NCI-H1105 (cell line): ENCODE results near the gene NINJ2.

Experiments used
- DNase-seq: peaks from one replicate; lab custom pipeline; 2025; lab: John Stamatoyannopoulos, UW

The NINJ2 gene

GRCh38 chr12:547883-548470, 115.3 kb downstream of the NINJ2 start:
- DNase-seq = no peak

DNA sequence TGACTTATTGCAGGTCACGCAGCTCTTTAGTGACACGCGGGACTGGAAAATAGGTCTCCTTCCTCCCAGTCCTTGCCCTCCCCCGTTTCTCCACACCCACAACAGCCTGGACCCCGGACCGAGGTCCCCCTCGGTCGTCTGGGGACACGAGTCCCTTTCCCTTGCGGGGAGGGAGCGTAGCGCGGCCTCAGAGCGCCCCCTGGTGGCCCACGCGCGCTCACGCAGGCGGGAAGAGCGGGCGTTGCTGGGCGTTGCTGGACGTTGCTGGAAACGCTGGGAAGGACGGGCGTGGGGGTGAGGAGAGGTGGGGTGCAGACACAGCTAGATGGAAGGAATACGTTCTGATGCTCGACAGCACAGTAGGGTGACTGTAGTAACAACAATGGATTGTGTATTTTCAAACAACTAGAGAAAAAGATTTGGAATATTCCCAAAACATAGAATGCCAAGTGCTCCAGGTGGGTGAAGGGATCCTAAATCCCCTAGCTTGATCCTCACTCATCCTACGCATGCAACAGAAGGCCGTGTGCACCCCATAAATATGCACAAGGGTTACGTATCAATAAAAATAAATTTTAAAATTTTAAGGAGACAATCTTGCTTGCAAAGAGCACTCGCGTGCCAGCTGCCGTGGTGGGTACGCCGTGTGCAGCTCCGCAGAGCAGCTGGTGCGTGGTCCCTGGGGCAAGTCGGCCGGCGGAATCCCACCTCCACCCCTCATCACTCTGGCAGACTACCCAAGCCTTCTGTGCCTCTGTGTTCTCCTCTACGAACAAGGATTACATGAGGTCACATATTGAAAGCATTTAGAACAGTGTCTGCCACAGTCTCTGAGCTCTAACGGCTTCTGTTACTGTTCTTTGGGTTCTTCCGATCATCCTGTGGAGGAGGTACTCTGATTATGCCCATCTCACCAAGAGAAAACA, 116.1 kb downstream of the NINJ2 start:
- peak; percentile 37 for DNase-seq

DNA sequence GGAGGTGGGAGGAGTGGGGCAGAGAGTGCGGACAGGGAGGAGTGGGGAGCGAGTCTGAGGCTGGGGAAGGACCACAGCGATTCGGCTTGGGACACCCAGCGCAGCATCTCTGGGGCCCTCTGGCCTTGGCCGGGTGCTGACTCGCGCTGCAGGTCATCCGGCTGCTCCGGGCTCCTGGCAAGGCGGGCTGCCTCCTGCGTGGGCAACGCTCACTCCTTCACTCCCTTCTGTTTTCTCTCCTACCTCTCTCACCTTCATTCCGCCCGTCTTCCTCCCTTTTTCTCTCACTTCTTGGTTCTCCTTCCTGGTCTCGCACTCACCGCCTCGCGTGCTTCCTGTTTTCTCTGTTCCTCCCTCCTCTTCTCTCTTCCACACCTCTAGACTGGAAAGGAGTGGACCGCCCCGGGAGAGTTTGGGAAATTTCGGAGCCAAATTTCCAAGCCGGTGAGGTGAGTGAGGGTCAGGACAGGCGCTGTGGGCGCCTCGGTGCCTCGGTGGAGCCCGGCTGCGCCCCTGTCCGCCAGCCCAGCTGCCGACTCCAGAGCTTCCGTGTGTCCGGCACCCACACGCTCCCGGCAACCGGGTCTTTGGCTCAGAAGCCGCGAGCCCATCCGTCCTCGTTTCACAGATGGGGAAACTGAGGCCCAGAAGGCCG, 116.9 kb downstream of the NINJ2 start:
- no peak for DNase-seq

- no peak for DNase-seq
Measured at GRCh38 chr12:545835-546234, 117.4 kb downstream of the NINJ2 start.

DNA sequence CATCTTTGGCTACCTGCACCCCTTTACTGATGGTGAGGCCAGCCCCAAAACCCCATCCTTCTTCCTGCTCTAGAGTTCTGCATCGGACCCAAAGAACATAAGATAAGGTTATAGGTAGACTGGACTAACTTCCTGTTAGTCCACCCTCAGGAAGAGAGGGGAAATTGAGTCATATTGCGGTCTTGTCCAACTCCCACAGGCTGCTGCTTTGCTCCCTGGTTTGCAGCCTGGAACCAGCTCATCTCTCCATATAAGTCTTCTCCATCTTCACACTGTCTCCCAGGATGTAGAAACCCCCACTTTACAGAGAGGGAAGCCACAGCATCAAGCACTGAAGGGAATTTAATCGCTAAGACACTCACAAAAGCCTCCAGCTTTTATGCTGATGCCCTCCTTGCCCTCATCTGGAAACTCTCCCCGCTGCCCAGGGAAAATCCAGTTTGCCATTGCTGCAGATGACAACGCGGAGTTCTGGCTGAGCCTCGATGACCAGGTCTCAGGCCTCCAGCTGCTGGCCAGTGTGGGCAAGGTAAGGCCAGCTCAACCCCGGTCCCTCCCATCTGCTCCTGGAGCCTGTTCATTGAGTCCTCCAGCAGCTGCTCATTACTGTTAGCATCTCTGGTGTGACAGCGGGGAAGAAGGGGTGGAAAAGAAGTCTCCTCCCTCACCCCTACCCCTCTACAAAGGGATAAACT, 118.2 kb downstream of the NINJ2 start:
- DNase-seq = no peak

DNA sequence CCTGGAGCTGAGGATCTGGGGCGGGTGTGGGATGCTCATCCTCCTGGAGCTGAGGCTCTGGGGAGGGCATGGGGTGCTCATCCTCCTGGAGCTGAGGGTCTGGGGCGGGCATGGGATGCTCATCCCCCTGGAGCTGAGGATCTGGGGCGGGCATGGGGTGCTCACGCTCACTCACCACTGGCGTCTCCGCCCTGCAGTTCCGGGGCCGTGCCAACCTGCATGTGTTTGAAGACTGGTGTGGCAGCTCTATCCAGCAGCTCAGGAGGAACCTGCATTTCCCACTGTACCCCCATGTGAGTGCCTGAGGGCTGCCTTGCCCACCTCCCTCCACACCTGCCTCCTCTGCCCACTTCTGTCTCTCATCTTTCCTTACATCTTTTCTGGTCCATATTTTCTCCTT, 119.1 kb downstream of the NINJ2 start:
- no peak for DNase-seq

DNA sequence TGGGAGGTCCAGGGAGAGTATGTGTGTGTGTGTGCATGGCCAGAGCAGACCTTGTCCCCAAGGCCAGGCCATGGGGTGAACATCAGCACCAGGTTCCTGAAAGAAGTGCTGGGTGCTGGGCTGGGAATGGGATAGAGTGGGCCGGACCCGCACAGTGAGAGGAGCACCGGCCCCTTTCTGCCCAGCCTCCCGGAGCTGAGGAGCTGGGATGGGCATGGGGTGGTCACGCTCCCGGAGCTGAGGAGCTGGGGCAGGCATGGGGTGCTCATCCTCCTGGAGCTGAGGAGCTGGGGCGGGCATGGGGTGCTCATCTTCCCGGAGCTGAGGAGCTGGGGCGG, 120.2 kb downstream of the NINJ2 start:
- DNase-seq = no peak

GRCh38 chr12:542395-543113, 120.7 kb downstream of the NINJ2 start:
- DNase-seq = no peak

DNA sequence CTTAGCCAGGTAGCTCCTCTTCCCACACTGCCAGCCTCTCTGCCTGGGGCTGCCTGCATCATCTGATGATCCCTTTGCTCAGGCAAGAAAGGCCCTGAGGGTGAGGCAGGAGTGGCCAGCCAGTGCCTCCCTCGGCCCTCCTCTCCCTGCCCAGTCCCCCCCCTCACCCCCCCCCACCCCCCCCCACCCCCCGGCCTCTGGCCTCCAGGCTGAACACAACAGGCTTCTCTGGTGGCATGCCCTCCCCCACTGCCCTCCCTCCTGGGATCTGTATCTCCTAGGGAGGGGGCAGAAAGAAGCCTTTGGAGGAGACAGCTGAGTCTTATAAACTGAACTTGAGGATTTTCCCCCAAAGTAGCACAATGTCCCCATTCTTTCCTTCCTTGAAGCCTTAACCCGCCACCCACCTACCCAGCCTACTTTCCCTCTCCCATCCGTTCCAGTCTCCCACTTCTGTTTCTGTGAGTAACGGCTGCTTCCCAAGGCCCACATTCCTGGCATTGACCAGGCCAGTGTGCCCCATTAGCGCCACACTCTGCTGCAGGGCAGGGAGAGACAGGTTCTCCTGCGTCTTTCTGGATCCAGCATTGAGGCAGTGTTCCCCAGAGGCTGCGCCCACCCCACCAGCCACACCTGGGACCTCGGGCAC, 121.4 kb downstream of the NINJ2 start:
- DNase-seq = no peak

DNA sequence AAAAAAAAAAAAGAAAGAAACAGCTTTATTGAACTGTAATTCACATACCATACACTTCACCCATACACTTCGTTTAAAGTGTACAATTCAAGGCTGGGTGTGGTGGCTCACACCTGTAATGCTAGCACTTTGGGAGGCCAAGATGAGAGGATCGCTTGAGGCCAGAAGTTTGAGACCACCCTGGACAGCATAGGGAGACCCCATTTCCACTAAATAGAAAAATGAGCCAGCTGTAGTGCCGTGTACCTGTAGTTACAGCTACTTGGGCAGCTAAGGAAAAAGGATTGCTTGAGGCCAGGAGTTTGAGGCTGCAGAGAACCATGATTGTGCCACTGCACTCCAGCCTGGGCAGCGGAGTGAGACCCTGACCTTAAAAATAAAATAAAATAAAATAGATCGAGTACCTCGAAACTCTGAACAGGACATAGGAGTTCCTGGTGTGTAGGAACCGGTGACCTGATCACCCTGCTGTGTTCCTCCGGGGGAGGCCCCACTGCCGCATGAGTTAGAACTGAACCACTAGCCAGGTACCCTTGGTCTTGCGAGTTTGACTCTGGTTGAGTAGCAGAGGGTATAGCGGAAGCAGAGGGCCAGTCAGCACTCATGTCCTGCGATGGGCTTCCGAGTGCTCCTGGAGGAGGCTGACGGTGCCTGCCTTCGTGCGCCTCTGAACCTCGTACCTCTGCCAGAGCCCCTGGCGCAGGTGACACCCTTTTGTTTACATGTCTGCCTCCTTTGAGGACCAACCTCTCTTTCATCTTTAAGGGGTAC, 123.5 kb downstream of the NINJ2 start:
- no peak for DNase-seq

GRCh38 chr12:538731-539539, 124.3 kb downstream of the NINJ2 start:
- no peak for DNase-seq

- peak; percentile 18 for DNase-seq
Measured at GRCh38 chr12:537772-538171, 125.5 kb downstream of the NINJ2 start.

DNA sequence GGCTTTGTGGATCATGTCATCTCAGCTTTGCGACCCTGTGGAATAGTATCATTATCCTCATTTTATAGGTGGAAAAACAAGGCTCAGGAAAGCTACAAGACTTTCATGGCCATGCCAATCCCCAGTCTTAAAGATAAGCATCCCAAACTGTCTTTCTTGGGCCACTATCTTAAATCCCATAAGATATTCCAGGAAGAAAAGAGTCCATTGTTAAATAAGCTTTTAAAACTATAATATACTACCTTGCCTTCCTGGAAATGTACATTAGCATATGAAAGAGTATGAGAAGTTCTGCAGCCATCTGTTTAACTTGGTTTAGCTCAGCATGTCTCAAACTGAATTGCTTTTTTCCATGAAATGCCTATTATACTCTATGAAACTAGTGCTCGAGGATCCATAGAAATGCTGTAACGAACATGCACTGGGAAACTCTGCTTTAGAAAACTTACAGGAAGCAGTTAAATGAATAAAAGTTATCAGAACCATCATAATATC, 126.4 kb downstream of the NINJ2 start:
- no peak for DNase-seq

- DNase-seq = no peak
Measured at GRCh38 chr12:535396-535795, 127.8 kb downstream of the NINJ2 start.

DNA sequence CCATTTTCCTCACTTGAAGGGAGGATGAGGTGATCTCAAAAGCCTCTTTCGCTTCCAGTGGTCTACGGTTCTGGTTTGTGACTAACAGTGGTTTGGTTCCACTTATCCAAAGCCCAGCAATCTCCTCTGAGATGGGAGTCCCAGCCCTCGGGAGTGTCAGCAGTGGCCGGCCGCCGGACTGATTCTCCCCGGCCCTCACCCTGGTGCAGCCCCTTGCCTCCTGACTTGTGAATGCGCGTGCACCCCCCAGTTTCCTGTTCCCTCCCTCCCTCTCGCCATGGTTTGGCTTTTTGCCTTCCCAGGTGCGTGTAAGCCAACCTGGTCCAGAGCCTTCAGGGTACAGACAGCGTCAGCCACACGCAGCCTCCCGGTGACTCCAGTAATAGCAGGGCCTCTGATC, 129.0 kb downstream of the NINJ2 start:
- no peak for DNase-seq

DNA sequence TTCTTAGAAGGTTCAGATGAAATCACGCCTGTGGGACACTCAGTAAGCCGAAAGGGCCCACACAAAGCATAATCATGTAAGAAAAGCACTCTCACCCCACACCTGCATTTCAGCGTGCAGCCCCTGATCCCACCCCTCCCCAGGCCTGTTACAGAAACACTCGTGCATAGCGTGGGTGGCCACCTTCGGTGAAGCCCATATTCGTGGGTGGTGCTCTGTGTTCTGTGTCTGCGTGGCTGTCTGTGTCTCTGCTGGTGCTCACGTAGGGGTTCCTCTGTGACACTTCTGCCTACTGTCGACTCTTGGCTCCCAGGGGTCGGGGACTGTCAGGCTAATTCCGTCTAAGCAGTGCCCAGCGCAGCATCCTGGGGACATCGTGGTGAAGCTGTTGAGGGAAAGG, 129.5 kb downstream of the NINJ2 start:
- DNase-seq = no peak

GRCh38 chr12:532908-533565, 130.2 kb downstream of the NINJ2 start:
- DNase-seq = no peak

DNA sequence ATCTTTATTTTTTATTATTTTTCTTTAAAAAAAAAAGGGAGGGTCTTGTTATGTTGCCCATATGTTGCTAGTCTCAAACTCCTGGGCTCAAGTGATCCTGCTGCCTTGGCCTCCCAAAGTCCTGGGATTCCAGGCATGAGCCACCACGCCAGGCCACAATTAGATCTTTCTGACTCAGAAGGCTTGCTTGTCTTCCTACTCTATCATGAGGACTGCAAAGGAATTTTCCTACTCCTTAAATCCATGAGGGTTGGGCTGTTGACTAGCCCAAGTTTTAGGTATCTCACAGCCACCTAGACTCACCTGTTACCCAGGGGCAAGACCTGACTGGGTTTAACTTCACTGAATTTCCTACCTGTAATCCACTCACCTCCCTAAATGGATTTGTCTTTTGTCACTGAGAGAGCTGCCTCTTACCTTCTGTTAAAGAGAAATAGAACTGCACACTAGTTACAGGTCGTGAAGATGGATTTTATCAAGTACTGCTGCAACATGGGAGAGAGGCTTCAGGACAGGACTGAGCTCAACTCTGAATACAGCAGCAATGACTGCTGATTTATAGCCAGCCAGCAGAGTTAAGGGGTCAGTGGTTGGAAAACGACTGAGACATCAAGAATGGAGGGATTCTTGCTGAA, 131.2 kb downstream of the NINJ2 start:
- DNase-seq = no peak

GRCh38 chr12:530821-531220, 132.4 kb downstream of the NINJ2 start:
- no peak for DNase-seq
